Measurements from ENCODE around the gene ABCC10. TPM values are rescaled to one million over a fixed set of nuclear protein-coding genes. Genes with fewer than 3 reads are reported as not detected.

The ABCC10 gene
- polyA plus RNA-seq, 3 donors = 7.6 to 32.8 (median 10.2) TPM

DNA sequence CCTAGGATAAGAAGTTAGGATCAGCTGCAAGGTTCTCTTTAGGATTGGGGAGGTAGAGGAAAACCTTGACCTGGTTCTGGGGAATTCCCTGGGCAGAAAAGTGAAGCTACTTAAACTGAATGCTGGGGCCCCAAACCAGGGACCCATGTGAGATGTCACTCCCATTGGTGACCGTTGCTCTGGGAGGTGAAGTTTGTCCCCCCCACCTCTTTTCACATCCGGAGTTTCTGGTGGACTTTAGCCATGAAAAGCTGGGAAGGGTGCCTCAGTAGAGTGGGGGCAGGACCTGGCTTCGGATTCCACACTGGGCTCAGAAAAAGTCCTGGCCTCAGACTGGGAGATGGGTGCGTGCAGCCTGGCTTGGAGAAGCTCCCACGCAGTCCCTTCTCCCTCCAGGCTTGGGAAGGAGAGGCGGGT is 63.2 kb downstream of the ABCC10 start:
- no peak for DNase-seq
- intact Hi-C loops (cut with micrococcal nuclease) = no loop called here
- Histone ChIP-seq H3K4me1 (ENCODE audit: control insufficient read depth in 1 of 2, insufficient read depth in 2 of 2, low read length in 2 of 2) (no peaks in the 10 kb centered on the region), H3K9ac (ENCODE audit: insufficient read depth, low read length, poor library complexity, severe bottlenecking) (no peak overlapping the region), H3K4me2 (replicated peaks; ENCODE audit: extremely low read depth, low read length, poor library complexity, severe bottlenecking) (no peak overlapping the region), H4K20me1 (ENCODE audit: insufficient read depth, low read length) (peaks cover 60% of the 10 kb centered on the region), H2AFZ (ENCODE audit: insufficient read depth, low read depth, low read length, poor library complexity, severe bottlenecking) (no peak overlapping the region), H3K36me3 (replicated peaks in 1 of 2; ENCODE audit: control insufficient read depth in 1 of 2, insufficient read depth in 2 of 2, low read length in 2 of 2) (peaks cover 17 to 68% of the 10 kb centered on the region in 2 donors), H3K4me3 (replicated peaks in 1 of 3; ENCODE audit: low read depth in 2 of 3, low read length in 3 of 3) (no peak overlapping the region), H3K27me3 (ENCODE audit: control insufficient read depth in 2 of 2, insufficient read depth in 2 of 2, low read length in 2 of 2) (no peaks in the 10 kb centered on the region), H3K27ac (ENCODE audit: low read depth in 1 of 2, low read length in 2 of 2) (no peak overlapping the region), H3K79me2 (ENCODE audit: insufficient read depth, low read length) (no peaks in the 10 kb centered on the region), H3K9me3 (replicated peaks in 1 of 2; ENCODE audit: control insufficient read depth in 1 of 2, insufficient read depth in 1 of 2, low read length in 2 of 2) (no peaks in the 10 kb centered on the region)
- Mint-ChIP-seq H3K9me3 (no peaks in the 10 kb centered on the region), H3K4me1 (peaks cover 8% of the 10 kb centered on the region), H3K27ac (peak overlapping the region in 1 of 7 donors; percentile 48), H3K36me3 (peaks cover 22 to 48% of the 10 kb centered on the region in 2 donors), H3K4me3 (no peak overlapping the region), H3K27me3 (ENCODE audit: low read depth in 3 of 3) (peaks cover 0 to under 1% (median 0%) of the 10 kb centered on the region in 3 donors)
- TF ChIP-seq, protein P1, sequence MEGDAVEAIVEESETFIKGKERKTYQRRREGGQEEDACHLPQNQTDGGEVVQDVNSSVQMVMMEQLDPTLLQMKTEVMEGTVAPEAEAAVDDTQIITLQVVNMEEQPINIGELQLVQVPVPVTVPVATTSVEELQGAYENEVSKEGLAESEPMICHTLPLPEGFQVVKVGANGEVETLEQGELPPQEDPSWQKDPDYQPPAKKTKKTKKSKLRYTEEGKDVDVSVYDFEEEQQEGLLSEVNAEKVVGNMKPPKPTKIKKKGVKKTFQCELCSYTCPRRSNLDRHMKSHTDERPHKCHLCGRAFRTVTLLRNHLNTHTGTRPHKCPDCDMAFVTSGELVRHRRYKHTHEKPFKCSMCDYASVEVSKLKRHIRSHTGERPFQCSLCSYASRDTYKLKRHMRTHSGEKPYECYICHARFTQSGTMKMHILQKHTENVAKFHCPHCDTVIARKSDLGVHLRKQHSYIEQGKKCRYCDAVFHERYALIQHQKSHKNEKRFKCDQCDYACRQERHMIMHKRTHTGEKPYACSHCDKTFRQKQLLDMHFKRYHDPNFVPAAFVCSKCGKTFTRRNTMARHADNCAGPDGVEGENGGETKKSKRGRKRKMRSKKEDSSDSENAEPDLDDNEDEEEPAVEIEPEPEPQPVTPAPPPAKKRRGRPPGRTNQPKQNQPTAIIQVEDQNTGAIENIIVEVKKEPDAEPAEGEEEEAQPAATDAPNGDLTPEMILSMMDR (IDR thresholded peaks at IDR 0.05) = no peak
- 100% methylated on average over 1 of the region's 6 CpGs for WGBS (ENCODE audit: insufficient coverage)

DNA sequence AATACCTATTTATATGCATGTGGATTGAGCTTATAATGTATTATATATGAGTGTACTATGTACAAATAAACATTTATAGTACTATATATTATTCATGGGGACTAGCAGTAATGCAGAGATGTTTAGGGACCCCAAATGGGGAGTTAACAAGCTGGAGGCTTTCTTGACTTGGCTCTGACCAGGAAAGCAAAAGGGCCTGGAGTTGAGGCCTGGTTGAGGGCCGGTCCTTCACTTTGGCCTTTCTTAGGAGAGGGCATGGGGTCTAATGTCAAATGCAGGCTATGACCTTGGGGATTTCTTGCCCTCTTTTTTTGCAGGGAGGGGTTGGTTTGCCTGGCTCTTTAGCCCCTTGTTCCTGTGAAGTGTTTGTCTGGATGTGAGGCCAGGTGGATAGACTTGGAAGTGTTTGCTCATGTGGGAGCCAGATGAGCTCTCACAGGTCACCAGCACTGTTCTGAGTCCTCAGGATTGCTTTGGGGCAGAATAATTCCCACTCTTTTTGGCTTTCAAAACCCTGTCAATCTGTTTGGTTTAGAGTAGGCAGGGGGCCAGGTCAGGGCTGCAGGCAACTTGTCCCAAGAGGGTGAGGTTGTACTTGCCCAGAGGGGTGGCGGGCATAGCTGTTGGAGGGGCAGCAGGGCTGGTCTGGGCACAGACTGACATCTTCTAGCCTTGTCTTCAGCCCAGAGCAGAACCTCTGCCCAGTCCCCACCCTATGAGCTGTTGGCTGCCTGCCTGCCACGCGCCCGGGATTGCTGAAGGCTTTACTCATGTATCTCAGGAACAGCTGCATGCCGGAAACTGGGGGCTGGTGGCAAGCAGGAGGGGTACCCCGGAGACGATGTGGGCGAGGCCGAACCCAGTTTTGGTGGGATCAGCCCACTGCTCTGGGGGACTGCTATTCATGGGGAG is 64.7 kb downstream of the ABCC10 start:
- no peaks in the 10 kb centered on the region for H3K79me2 ChIP-seq (ENCODE audit: insufficient read depth, low read length)
- peak overlapping the region in 1 of 7 donors; percentile 50 for H3K27ac Mint-ChIP-seq
- no peak overlapping the region for H2AFZ ChIP-seq (ENCODE audit: insufficient read depth, low read depth, low read length, poor library complexity, severe bottlenecking)
- no peak overlapping the region for H3K27ac ChIP-seq (ENCODE audit: low read depth in 1 of 2, low read length in 2 of 2)
- H3K36me3 ChIP-seq (replicated peaks in 1 of 2; ENCODE audit: control insufficient read depth in 1 of 2, insufficient read depth in 2 of 2, low read length in 2 of 2) = peaks cover 17 to 64% of the 10 kb centered on the region in 2 donors
- H3K9ac ChIP-seq (ENCODE audit: insufficient read depth, low read length, poor library complexity, severe bottlenecking) = no peak overlapping the region
- H3K4me3 Mint-ChIP-seq = no peak overlapping the region
- no peaks in the 10 kb centered on the region for H3K9me3 ChIP-seq (replicated peaks in 1 of 2; ENCODE audit: control insufficient read depth in 1 of 2, insufficient read depth in 1 of 2, low read length in 2 of 2)
- H3K4me2 ChIP-seq (replicated peaks; ENCODE audit: extremely low read depth, low read length, poor library complexity, severe bottlenecking) = no peak overlapping the region
- peaks cover 8% of the 10 kb centered on the region for H3K4me1 Mint-ChIP-seq
- peaks cover 0 to 4% (median 0%) of the 10 kb centered on the region in 3 donors for H3K27me3 Mint-ChIP-seq (ENCODE audit: low read depth in 3 of 3)
- TF ChIP-seq, protein P1 (IDR thresholded peaks at IDR 0.05) = no peak
- DNase-seq = no peak
- no peaks in the 10 kb centered on the region for H3K9me3 Mint-ChIP-seq
- H3K4me3 ChIP-seq (replicated peaks in 1 of 3; ENCODE audit: low read depth in 2 of 3, low read length in 3 of 3) = no peak overlapping the region
- peaks cover 18 to 36% of the 10 kb centered on the region in 2 donors for H3K36me3 Mint-ChIP-seq
- no peaks in the 10 kb centered on the region for H3K4me1 ChIP-seq (ENCODE audit: control insufficient read depth in 1 of 2, insufficient read depth in 2 of 2, low read length in 2 of 2)
- 98% methylated on average over 10 of the region's 10 CpGs for WGBS (ENCODE audit: insufficient coverage)
- peaks cover 59% of the 10 kb centered on the region for H4K20me1 ChIP-seq (ENCODE audit: insufficient read depth, low read length)
- no peaks in the 10 kb centered on the region for H3K27me3 ChIP-seq (ENCODE audit: control insufficient read depth in 2 of 2, insufficient read depth in 2 of 2, low read length in 2 of 2)
- intact Hi-C loops (cut with micrococcal nuclease) = no loop called here
